Measurements from ENCODE around the gene ZNF69. TPM values are rescaled to one million over a fixed set of nuclear protein-coding genes. Genes with fewer than 3 reads are reported as not detected.

The ZNF69 gene
- total and polyA plus RNA-seq, 4 donors = 2.5 to 12.0 (median 8.9) TPM

DNA sequence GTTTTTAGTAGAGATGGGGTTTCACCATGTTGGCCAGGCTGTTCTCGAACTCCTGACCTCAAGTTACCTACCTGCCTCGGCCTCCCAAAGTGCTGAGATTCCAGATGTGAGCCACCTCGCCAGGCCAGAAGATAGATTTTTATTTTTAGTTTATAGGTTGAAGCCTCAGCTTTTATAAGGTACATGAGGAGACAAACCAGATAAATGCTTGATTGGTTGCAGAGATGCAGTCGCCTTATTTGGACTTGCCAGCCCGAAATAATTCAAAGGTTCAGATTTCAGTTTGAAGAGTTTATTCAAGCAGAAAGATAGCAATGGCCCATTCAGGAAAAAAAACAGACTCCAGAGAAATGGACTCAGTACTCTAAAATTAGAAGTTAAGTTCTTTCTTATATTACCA, 3.1 kb downstream of the ZNF69 start:
- H3K9me3 ChIP-seq (ENCODE audit: control insufficient read depth in 4 of 4, low read length in 3 of 4) = peaks cover 3 to 14% (median 8%) of the 10 kb centered on the region in 4 donors
- H3K9ac ChIP-seq (ENCODE audit: low read depth in 1 of 2, low read length in 2 of 2) = no peak overlapping the region

More for the DNA sequence above, 3.1 kb downstream of the ZNF69 start:
- no peak overlapping the region for H3K27ac ChIP-seq (ENCODE audit: low read depth in 1 of 2, low read length in 2 of 2)
- no peak overlapping the region for H3K4me3 ChIP-seq (ENCODE audit: low read depth in 1 of 3, low read length in 3 of 3)
- H3K36me3 ChIP-seq (ENCODE audit: control insufficient read depth in 4 of 4, insufficient read depth in 3 of 4, low read depth in 1 of 4, low read length in 3 of 4) = peaks cover 0 to 14% (median 6%) of the 10 kb centered on the region in 4 donors
- no peak for TF ChIP-seq RAD21 (IDR thresholded peaks at IDR 0.05)
- TF ChIP-seq, protein P1, sequence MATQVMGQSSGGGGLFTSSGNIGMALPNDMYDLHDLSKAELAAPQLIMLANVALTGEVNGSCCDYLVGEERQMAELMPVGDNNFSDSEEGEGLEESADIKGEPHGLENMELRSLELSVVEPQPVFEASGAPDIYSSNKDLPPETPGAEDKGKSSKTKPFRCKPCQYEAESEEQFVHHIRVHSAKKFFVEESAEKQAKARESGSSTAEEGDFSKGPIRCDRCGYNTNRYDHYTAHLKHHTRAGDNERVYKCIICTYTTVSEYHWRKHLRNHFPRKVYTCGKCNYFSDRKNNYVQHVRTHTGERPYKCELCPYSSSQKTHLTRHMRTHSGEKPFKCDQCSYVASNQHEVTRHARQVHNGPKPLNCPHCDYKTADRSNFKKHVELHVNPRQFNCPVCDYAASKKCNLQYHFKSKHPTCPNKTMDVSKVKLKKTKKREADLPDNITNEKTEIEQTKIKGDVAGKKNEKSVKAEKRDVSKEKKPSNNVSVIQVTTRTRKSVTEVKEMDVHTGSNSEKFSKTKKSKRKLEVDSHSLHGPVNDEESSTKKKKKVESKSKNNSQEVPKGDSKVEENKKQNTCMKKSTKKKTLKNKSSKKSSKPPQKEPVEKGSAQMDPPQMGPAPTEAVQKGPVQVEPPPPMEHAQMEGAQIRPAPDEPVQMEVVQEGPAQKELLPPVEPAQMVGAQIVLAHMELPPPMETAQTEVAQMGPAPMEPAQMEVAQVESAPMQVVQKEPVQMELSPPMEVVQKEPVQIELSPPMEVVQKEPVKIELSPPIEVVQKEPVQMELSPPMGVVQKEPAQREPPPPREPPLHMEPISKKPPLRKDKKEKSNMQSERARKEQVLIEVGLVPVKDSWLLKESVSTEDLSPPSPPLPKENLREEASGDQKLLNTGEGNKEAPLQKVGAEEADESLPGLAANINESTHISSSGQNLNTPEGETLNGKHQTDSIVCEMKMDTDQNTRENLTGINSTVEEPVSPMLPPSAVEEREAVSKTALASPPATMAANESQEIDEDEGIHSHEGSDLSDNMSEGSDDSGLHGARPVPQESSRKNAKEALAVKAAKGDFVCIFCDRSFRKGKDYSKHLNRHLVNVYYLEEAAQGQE (IDR thresholded peaks at IDR 0.05) = no peak
- no peak for TF ChIP-seq RXRA (IDR thresholded peaks at IDR 0.05)
- TF ChIP-seq TAF1 (conservative IDR thresholded peaks at IDR 0.05) = no peak
- no peak for TF ChIP-seq YY1 (IDR thresholded peaks at IDR 0.05)
- TF ChIP-seq JUND (IDR thresholded peaks at IDR 0.05) = no peak
- no peak for TF ChIP-seq HNF4A (conservative IDR thresholded peaks at IDR 0.05)
- TF ChIP-seq FOXA1 (IDR thresholded peaks at IDR 0.05) = no peak
- TF ChIP-seq, protein P2, sequence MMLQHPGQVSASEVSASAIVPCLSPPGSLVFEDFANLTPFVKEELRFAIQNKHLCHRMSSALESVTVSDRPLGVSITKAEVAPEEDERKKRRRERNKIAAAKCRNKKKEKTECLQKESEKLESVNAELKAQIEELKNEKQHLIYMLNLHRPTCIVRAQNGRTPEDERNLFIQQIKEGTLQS (IDR thresholded peaks at IDR 0.05) = no peak
- TF ChIP-seq, protein P3, sequence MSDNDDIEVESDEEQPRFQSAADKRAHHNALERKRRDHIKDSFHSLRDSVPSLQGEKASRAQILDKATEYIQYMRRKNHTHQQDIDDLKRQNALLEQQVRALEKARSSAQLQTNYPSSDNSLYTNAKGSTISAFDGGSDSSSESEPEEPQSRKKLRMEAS (IDR thresholded peaks at IDR 0.05) = no peak
- no peak for TF ChIP-seq FOXA2 (IDR thresholded peaks at IDR 0.05)
- TF ChIP-seq, protein P4, sequence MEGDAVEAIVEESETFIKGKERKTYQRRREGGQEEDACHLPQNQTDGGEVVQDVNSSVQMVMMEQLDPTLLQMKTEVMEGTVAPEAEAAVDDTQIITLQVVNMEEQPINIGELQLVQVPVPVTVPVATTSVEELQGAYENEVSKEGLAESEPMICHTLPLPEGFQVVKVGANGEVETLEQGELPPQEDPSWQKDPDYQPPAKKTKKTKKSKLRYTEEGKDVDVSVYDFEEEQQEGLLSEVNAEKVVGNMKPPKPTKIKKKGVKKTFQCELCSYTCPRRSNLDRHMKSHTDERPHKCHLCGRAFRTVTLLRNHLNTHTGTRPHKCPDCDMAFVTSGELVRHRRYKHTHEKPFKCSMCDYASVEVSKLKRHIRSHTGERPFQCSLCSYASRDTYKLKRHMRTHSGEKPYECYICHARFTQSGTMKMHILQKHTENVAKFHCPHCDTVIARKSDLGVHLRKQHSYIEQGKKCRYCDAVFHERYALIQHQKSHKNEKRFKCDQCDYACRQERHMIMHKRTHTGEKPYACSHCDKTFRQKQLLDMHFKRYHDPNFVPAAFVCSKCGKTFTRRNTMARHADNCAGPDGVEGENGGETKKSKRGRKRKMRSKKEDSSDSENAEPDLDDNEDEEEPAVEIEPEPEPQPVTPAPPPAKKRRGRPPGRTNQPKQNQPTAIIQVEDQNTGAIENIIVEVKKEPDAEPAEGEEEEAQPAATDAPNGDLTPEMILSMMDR (IDR thresholded peaks at IDR 0.05; ENCODE audit: low read depth, low read length, missing input control) = no peak
- TF ChIP-seq HNF4G (IDR thresholded peaks at IDR 0.05) = no peak
- TF ChIP-seq NR2F2 (IDR thresholded peaks at IDR 0.05) = no peak
- no peak for TF ChIP-seq EGR1 (IDR thresholded peaks at IDR 0.05; ENCODE audit: low read depth in 2 of 2)
- no peak for TF ChIP-seq GABPA (IDR thresholded peaks at IDR 0.05 in 1 of 2, conservative IDR thresholded peaks at IDR 0.05 in 1 of 2)
- no peak for TF ChIP-seq SP1 (IDR thresholded peaks at IDR 0.05)
- TF ChIP-seq, protein P5, sequence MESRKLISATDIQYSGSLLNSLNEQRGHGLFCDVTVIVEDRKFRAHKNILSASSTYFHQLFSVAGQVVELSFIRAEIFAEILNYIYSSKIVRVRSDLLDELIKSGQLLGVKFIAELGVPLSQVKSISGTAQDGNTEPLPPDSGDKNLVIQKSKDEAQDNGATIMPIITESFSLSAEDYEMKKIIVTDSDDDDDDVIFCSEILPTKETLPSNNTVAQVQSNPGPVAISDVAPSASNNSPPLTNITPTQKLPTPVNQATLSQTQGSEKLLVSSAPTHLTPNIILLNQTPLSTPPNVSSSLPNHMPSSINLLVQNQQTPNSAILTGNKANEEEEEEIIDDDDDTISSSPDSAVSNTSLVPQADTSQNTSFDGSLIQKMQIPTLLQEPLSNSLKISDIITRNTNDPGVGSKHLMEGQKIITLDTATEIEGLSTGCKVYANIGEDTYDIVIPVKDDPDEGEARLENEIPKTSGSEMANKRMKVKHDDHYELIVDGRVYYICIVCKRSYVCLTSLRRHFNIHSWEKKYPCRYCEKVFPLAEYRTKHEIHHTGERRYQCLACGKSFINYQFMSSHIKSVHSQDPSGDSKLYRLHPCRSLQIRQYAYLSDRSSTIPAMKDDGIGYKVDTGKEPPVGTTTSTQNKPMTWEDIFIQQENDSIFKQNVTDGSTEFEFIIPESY (IDR thresholded peaks at IDR 0.05) = no peak
- WGBS = 95% methylated on average over 5 of the region's 5 CpGs
- DNase-seq (ENCODE audit: low spot score) = no peak
- H3K27me3 ChIP-seq (ENCODE audit: control insufficient read depth in 4 of 4, insufficient read depth in 4 of 4, low read length in 3 of 4) = no peaks in the 10 kb centered on the region
- H3K4me1 ChIP-seq (ENCODE audit: control insufficient read depth in 4 of 4, insufficient read depth in 4 of 4, low read length in 3 of 4) = peaks cover 2 to 16% (median 6%) of the 10 kb centered on the region in 4 donors

Data from liver (tissue), 9 donors.